GM18519 (cell line): ENCODE measurements around the gene DOCK9.

Source experiments
- ATAC-seq: cut with Tn5 transposase; IDR thresholded peaks from one replicate; pipeline ENCODE4 v1.9.1; 2021; ENCODE audit warnings: mild to moderate bottlenecking, moderate library complexity; ENCODE audit not compliant: unreplicated experiment, low FRiP score

DOCK9 gene

GRCh38 chr13:98997738-98998641, 20.1 kb upstream of the DOCK9 start:
- no peak for ATAC-seq

- ATAC-seq = no peak
Observed at GRCh38 chr13:98997011-98997730, 19.3 kb upstream of the DOCK9 start.

- no peak for ATAC-seq
Observed at GRCh38 chr13:98996046-98996445, 18.2 kb upstream of the DOCK9 start.

GRCh38 chr13:98994896-98995295, 17.0 kb upstream of the DOCK9 start:
- ATAC-seq = no peak

- ATAC-seq = no peak
Observed at GRCh38 chr13:98994080-98994479, 16.2 kb upstream of the DOCK9 start.

- ATAC-seq = no peak
Observed at GRCh38 chr13:98992355-98992754, 14.5 kb upstream of the DOCK9 start.

GRCh38 chr13:98990701-98991100, 12.8 kb upstream of the DOCK9 start:
- no peak for ATAC-seq

GRCh38 chr13:98989469-98990235, 11.8 kb upstream of the DOCK9 start:
- no peak for ATAC-seq

- ATAC-seq = no peak
Observed at GRCh38 chr13:98988780-98989179, 10.9 kb upstream of the DOCK9 start.

- no peak for ATAC-seq
Observed at GRCh38 chr13:98988277-98988676, 10.4 kb upstream of the DOCK9 start.

- no peak for ATAC-seq
Observed at GRCh38 chr13:98987275-98987674, 9.4 kb upstream of the DOCK9 start.

- no peak for ATAC-seq
Observed at GRCh38 chr13:98986226-98986846, 8.5 kb upstream of the DOCK9 start.

GRCh38 chr13:98985591-98985990, 7.7 kb upstream of the DOCK9 start:
- no peak for ATAC-seq

GRCh38 chr13:98984983-98985382, 7.1 kb upstream of the DOCK9 start:
- no peak for ATAC-seq

- no peak for ATAC-seq
Observed at GRCh38 chr13:98984118-98984517, 6.3 kb upstream of the DOCK9 start.

GRCh38 chr13:98983182-98983581, 5.3 kb upstream of the DOCK9 start:
- ATAC-seq = no peak

GRCh38 chr13:98981369-98982080, 3.7 kb upstream of the DOCK9 start:
- ATAC-seq = no peak

GRCh38 chr13:98979012-98979660, 1.3 kb upstream of the DOCK9 start:
- no peak for ATAC-seq

- ATAC-seq = no peak
Observed at GRCh38 chr13:98978280-98978679, 416 bp upstream of the DOCK9 start.
